T-helper 2 cell treated with Interferon-gamma antibody and Interleukin-4, amounts not matched to agents 100 ng/mL and 5 ng/mL, for 36 hours (primary cell): ENCODE data around the gene CXCL12. TPM values are rescaled to one million over a fixed set of nuclear protein-coding genes. Genes with fewer than 3 reads are reported as not detected.

Experiments used
- intact Hi-C: fragments of 100-400 bp; cut with micrococcal nuclease; formaldehyde crosslinking; loops from one replicate; pipeline ENCODE4 v1.15.1; 2023
- total RNA-seq: library from RNA; stranded (reverse); gene quantifications from 2 replicates; pipeline ENCODE4 v1.2.3, GENCODE V29; 2022

CXCL12 gene
- total RNA-seq, result not detected in 2 replicates

GRCh38 chr10:44385026-44385695, at the start of gene CXCL12:
CXCL12 (minus strand) TSS chr10:44385097; CDS start chr10:44385005, 92 bp downstream.
- intact Hi-C loops, result loop anchor here (5.0 to 10.0 kb wide), 2 partner anchors 470 to 693 kb away; no protein-coding TSS in a partner anchor

GRCh38 chr10:44427479-44427878, 42.6 kb upstream of the CXCL12 start:
- intact Hi-C loops, result no loop called here

- intact Hi-C loops, result no loop called here
These were observed 42.1 kb upstream of the CXCL12 start for GRCh38 chr10:44427037-44427436.

- intact Hi-C loops, result no loop called here
These were observed 41.5 kb upstream of the CXCL12 start for GRCh38 chr10:44426247-44427034.

GRCh38 chr10:44425466-44425865, 40.6 kb upstream of the CXCL12 start:
- intact Hi-C loops, result no loop called here

- intact Hi-C loops, result no loop called here
These were observed 40.1 kb upstream of the CXCL12 start for GRCh38 chr10:44424957-44425356.

- intact Hi-C loops, result no loop called here
These were observed 39.4 kb upstream of the CXCL12 start for GRCh38 chr10:44424298-44424697.

- intact Hi-C loops, result no loop called here
These were observed 37.7 kb upstream of the CXCL12 start for GRCh38 chr10:44422570-44423101.

- intact Hi-C loops, result no loop called here
These were observed 37.3 kb upstream of the CXCL12 start for GRCh38 chr10:44422153-44422552.

- intact Hi-C loops, result no loop called here
These were observed 35.1 kb upstream of the CXCL12 start for GRCh38 chr10:44419790-44420549.

- intact Hi-C loops, result no loop called here
These were observed 33.7 kb upstream of the CXCL12 start for GRCh38 chr10:44418637-44419036.

GRCh38 chr10:44417761-44418160, 32.9 kb upstream of the CXCL12 start:
- intact Hi-C loops, result no loop called here

- intact Hi-C loops, result no loop called here
These were observed 32.0 kb upstream of the CXCL12 start for GRCh38 chr10:44416936-44417335.

- intact Hi-C loops, result no loop called here
These were observed 31.3 kb upstream of the CXCL12 start for GRCh38 chr10:44416021-44416771.

- intact Hi-C loops, result no loop called here
These were observed 30.2 kb upstream of the CXCL12 start for GRCh38 chr10:44415121-44415520.

GRCh38 chr10:44413416-44413815, 28.5 kb upstream of the CXCL12 start:
- intact Hi-C loops, result no loop called here

GRCh38 chr10:44411251-44411650, 26.4 kb upstream of the CXCL12 start:
- intact Hi-C loops, result no loop called here

- intact Hi-C loops, result no loop called here
These were observed 20.0 kb upstream of the CXCL12 start for GRCh38 chr10:44404741-44405437.

GRCh38 chr10:44402465-44403195, 17.7 kb upstream of the CXCL12 start:
- intact Hi-C loops, result no loop called here

- intact Hi-C loops, result no loop called here
These were observed 15.6 kb upstream of the CXCL12 start for GRCh38 chr10:44400541-44400940.
